ENCODE results near the gene PROM1.

- TF ChIP-seq BHLHE40 (IDR thresholded peaks at IDR 0.05; ENCODE audit: borderline replicate concordance): no peak
- TF ChIP-seq FOXM1 (IDR thresholded peaks at IDR 0.05; ENCODE audit: borderline replicate concordance): no peak
- no peak for TF ChIP-seq SP1 (IDR thresholded peaks at IDR 0.05)
- TF ChIP-seq FOXA1 (IDR thresholded peaks at IDR 0.05): no peak
- TF ChIP-seq PKNOX1 (IDR thresholded peaks at IDR 0.05): no peak
- no peak for TF ChIP-seq TARDBP (IDR thresholded peaks at IDR 0.05)
These were observed 91.7 kb downstream of the PROM1 start for GRCh38 chr4:15992167-15992485.
